Stomach (tissue), 4 donors: ENCODE results near the gene BDNF.

Experiments used
- CTCF ChIP-seq, 7 experiments: fragments of 450-650 bp in 4 of 7; fragments of 200-600 bp in 3 of 7; sonication (generic) in 3 of 7; IDR thresholded peaks; one replicate each; pipeline ENCODE4 v1.5.1; 2016 to 2019; ENCODE audit warnings: antibody characterized with exemption in 7 of 7, control low read depth in 2 of 7, mild to moderate bottlenecking in 1 of 7
- POLR2A ChIP-seq, 4 donors: fragments of 450-650 bp; IDR thresholded peaks; one replicate each; pipeline ENCODE4 v1.6.1; 2016; ENCODE audit warnings: antibody characterized with exemption in 4 of 4, control low read depth in 2 of 4, mild to moderate bottlenecking in 1 of 4, moderate library complexity in 1 of 4
- POLR2AphosphoS5 ChIP-seq, 3 donors: sonication (generic); formaldehyde crosslinking; IDR thresholded peaks; one replicate each; pipeline ENCODE4 v1.6.1; 2016; ENCODE audit warnings: antibody characterized with exemption in 3 of 3

DNA sequence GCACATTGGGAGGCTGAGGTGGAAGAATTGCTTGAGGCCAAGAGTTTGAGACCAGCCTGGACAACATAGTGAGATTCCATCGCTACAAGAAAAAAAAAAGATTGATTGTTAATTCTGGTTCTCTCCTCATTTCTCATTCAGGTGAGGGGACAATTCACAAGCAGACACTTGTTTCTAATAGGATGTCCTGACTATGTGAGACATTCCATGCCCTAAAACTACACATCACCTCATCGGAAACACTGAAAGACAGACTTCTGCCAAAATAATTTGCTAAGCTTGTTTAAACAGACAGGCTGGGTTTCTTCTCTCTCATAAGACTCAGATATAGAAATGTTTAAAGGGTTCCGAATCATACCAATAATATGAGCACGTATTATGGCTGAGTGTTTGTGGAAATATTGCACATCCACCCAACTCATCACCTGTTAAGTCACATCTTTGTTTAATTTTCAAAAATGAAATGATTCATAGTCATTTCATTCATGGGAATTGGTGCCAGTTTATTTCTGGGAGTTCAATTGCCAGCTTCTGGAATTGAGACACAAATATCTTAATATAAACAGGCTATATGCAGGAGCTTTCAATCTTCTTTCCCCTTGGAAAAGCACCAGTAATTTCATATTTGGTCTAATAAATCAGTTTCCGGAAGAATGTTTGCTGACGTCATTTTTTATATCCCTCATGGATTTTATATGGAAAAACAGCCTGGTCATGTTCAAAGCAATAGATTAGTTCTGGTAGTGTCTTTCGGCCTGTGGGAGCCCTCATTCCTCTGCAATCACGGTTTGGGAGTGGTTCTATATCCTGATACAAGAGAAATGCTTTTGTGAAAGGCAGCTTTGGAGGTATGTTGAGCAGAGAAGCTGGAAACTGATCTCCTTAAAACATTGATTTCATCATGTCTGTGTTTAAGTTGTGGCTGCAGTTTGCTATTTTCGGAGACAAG, 87.0 kb downstream of the BDNF start:
- TF ChIP-seq CTCF (IDR thresholded peaks at IDR 0.05) (no peak), POLR2AphosphoS5 (IDR thresholded peaks at IDR 0.05) (no peak), POLR2A (IDR thresholded peaks at IDR 0.05) (no peak)
